Bronchial epithelial cell (primary cell): Measurements from ENCODE around the gene SIK2. TPM values are rescaled to one million over a fixed set of nuclear protein-coding genes. Genes with fewer than 3 reads are reported as not detected.
A peak's percentile ranks its signal among the peaks of the same experiment; 100 is the strongest.

Source experiments
- DNase-seq: peaks from one replicate; pipeline ENCODE4 v3.0.0-alpha.2; 2010; ENCODE audit warnings: low read depth
- FAIRE-seq: peaks from 2 replicates; lab custom pipeline; 2011; peaks lifted over from hg19 to GRCh38; lab: Jason Lieb, UNC
- H3K27me3 ChIP-seq: 2 replicates; pipeline ENCODE4 v1.5.1; 2011; ENCODE audit warnings: low read length; ENCODE audit not compliant: control insufficient read depth, insufficient read depth
- H3K36me3 ChIP-seq: 2 replicates; pipeline ENCODE4 v1.5.1; 2011; ENCODE audit warnings: low read length; ENCODE audit not compliant: control insufficient read depth, insufficient read depth
- H3K4me3 ChIP-seq: 2 replicates; pipeline ENCODE4 v1.5.1; 2011; ENCODE audit warnings: mild to moderate bottlenecking, low read depth, low read length, control low read depth
- CTCF ChIP-seq: IDR thresholded peaks from 2 replicates; pipeline ENCODE4 v1.5.1; 2011; ENCODE audit warnings: mild to moderate bottlenecking, moderate library complexity, low read length, control low read depth, inconsistent platforms; ENCODE audit not compliant: insufficient read depth, severe bottlenecking
- total RNA-seq: library from RNA; depleted of rRNA; stranded (reverse); fragments of >200 nt; gene quantifications from 2 replicates; pipeline ENCODE4 v1.2.1, GENCODE V29; 2014

Gene SIK2
- total RNA-seq, 1 donor from 2014 or later: 2.9 TPM

- H3K36me3 ChIP-seq: no peaks in the 10 kb centered on the region
- H3K4me3 ChIP-seq: peak overlapping the region; percentile 75
- no peak for FAIRE-seq
- peak; percentile 43 for DNase-seq
- no peaks in the 10 kb centered on the region for H3K27me3 ChIP-seq
- TF ChIP-seq CTCF: no peak
These were observed 789 bp downstream of the SIK2 start for GRCh38 chr11:111602865-111603610.

GRCh38 chr11:111603611-111604130, 1.4 kb downstream of the SIK2 start:
- DNase-seq (peak; percentile 15), FAIRE-seq (no peak)
- no peak for TF ChIP-seq CTCF
- Histone ChIP-seq H3K4me3 (peak overlapping the region; percentile 75), H3K36me3 (no peaks in the 10 kb centered on the region), H3K27me3 (no peaks in the 10 kb centered on the region)

DNA sequence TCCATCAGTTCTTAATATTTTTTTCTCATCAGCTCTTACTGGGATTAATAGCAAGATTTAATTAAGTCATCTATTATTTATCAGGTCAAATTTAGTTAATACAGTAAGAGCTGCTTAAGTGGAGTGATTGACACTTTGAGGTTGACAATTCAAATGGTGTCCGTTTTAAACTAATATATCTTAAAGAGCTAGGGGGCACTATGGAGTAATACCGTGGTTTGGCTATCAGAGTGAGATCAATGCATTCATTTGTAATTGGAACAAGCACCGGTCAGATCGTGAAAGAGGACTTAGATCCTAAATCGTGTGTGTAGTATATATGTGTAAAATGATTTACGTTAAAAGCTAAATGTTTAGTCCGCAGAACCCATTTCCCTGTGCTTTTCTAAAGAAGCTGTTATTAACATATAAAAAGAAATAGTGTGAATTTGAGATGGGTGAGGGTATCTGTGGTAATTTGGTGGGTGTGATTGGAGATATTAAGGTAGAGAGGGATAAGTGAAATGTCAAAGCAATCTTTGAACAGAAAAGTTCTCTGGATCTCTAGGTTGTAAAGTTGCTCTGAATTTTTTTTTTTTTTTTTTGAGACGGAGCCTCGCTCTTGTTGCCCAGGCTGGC, 2.3 kb downstream of the SIK2 start:
- peak; percentile 66 for DNase-seq
- Histone ChIP-seq H3K4me3 (no peak overlapping the region), H3K27me3 (no peaks in the 10 kb centered on the region), H3K36me3 (no peaks in the 10 kb centered on the region)
- no peak for FAIRE-seq
- peak; percentile 54 for TF ChIP-seq CTCF

- FAIRE-seq: no peak
- no peak overlapping the region for H3K4me3 ChIP-seq
- no peaks in the 10 kb centered on the region for H3K36me3 ChIP-seq
- TF ChIP-seq CTCF: no peak
- H3K27me3 ChIP-seq: no peaks in the 10 kb centered on the region
- DNase-seq: no peak
These were observed 3.4 kb downstream of the SIK2 start for GRCh38 chr11:111605681-111606080.

DNA sequence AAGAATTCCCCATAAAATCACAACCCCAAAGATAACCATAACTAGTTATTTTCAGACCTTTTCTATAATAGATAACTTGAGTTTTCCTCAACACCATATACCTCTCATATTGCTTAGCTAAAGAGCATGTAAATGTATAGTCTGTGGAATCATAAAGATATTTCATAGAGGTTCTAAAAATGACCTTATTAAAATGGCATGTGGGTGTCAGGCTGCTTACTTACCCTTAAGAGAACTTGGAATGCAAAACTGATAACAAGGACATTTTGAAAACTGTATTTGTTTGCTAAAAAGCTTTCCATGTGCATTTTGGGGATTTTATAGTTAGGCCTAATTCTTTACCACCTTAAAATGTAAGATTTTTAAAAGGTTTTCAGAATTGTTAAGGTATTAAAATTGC, 4.7 kb downstream of the SIK2 start:
- FAIRE-seq (no peak), DNase-seq (no peak)
- no peak for TF ChIP-seq CTCF
- Histone ChIP-seq H3K27me3 (no peaks in the 10 kb centered on the region), H3K36me3 (no peaks in the 10 kb centered on the region), H3K4me3 (no peak overlapping the region)
